Panc1 (cell line): ENCODE measurements around the gene SLC51B. TPM values are rescaled to one million over a fixed set of nuclear protein-coding genes. Genes with fewer than 3 reads are reported as not detected.

ENCODE experiments used
- ATAC-seq: fragments of 200-7000 bp; cut with Tn5 transposase; 2 replicates; pipeline ENCODE4 v1.9.1; 2020; ENCODE audit warnings: mild to moderate bottlenecking, moderate library complexity
- BruUV-seq: library from RNA; stranded (reverse); fragments of 400-500 nt; replicated peaks from 2 replicates; lab custom pipeline; 2021; lab: Mats Ljungman, UMichigan
- CTCF ChIA-PET: fragments of 300-600 bp; sonication (Branson Sonifier 250); formaldehyde crosslinking; loops from one replicate; lab custom pipeline; 2022; ENCODE audit warnings: antibody characterized with exemption; lab: Charles Lee
- POLR2A ChIA-PET: fragments of 300-600 bp; sonication (Branson Sonifier 250); formaldehyde crosslinking; loops from one replicate; lab custom pipeline; 2022; ENCODE audit warnings: antibody characterized with exemption; lab: Charles Lee
- DNase-seq: peaks from one replicate; pipeline ENCODE4 v3.0.0-alpha.2; 2010; ENCODE audit warnings: low read depth, low spot score
- H3K27ac ChIP-seq: 2 replicates; pipeline ENCODE4 v1.5.1; 2011; ENCODE audit warnings: mild to moderate bottlenecking, low read length, inconsistent platforms
- H3K27me3 ChIP-seq: fragments of 200-500 bp; sonication (Bioruptor generic); 2 replicates; pipeline ENCODE4 v1.6.0; 2014; ENCODE audit warnings: low read length, inconsistent platforms; ENCODE audit not compliant: control insufficient read depth, insufficient read depth
- H3K36me3 ChIP-seq: fragments of 200-500 bp; sonication (Bioruptor generic); 2 replicates; pipeline ENCODE4 v1.5.1; 2014; ENCODE audit warnings: inconsistent platforms, mild to moderate bottlenecking, low read length, moderate library complexity; ENCODE audit not compliant: control insufficient read depth, insufficient read depth
- H3K4me1 ChIP-seq: 2 replicates; pipeline ENCODE4 v1.5.1; 2011; ENCODE audit warnings: inconsistent platforms, mild to moderate bottlenecking, low read length, moderate library complexity; ENCODE audit not compliant: control insufficient read depth, insufficient read depth
- H3K4me3 ChIP-seq, 2 experiments: 2 replicates each; pipeline ENCODE4 v1.5.1; 2011 to 2012; ENCODE audit warnings: low read depth in 2 of 2, low read length in 2 of 2, mild to moderate bottlenecking in 2 of 2, inconsistent platforms in 1 of 2, moderate library complexity in 1 of 2
- H3K9me3 ChIP-seq: fragments of 200-500 bp; sonication (Bioruptor generic); 2 replicates; pipeline ENCODE4 v1.5.1; 2014; ENCODE audit warnings: low read depth, mild to moderate bottlenecking, inconsistent platforms, low read length, moderate library complexity; ENCODE audit not compliant: control insufficient read depth, insufficient read depth
- CTCF ChIP-seq: fragments of 450-650 bp; IDR thresholded peaks from 2 replicates; pipeline ENCODE4 v1.5.1; 2017; ENCODE audit warnings: mild to moderate bottlenecking
- POLR2AphosphoS5 ChIP-seq: IDR thresholded peaks from 2 replicates; pipeline ENCODE4 v1.6.1; 2012; ENCODE audit warnings: mild to moderate bottlenecking, low read depth, low read length, moderate library complexity
- SIN3A ChIP-seq: IDR thresholded peaks from 2 replicates; pipeline ENCODE4 v1.6.1; 2012; ENCODE audit warnings: low read depth, mild to moderate bottlenecking, low read length, moderate library complexity, borderline replicate concordance; ENCODE audit not compliant: insufficient read depth
- TCF7L2 ChIP-seq: IDR thresholded peaks from 2 replicates; pipeline ENCODE4 v1.6.1; 2011; ENCODE audit warnings: mild to moderate bottlenecking, low read depth, low read length, inconsistent platforms
- in situ Hi-C: cut with HindIII; loops from 2 replicates; pipeline ENCODE4 v1.10.0; 2016; ENCODE audit warnings: low sequenced_read_pairs, low pct_unique_long_range_greater_than_20kb
- intact Hi-C: fragments of 100-400 bp; cut with micrococcal nuclease; formaldehyde crosslinking; loops from one replicate; pipeline ENCODE4 v1.10.0; 2022; ENCODE audit not compliant: unreplicated experiment
- total RNA-seq: library from RNA; stranded (reverse); gene quantifications from one replicate; pipeline ENCODE4 v1.2.1, GENCODE V29; 2021; ENCODE audit not compliant: unreplicated experiment
- TF ChIP-seq, protein P1 (sequence below), 2 experiments: IDR thresholded peaks; 2 replicates each; pipeline ENCODE4 v1.6.1; 2011 to 2012; ENCODE audit warnings: low read depth in 2 of 2, control low read depth in 1 of 2, low read length in 1 of 2, mild to moderate bottlenecking in 1 of 2, moderate library complexity in 1 of 2; ENCODE audit not compliant: insufficient read depth in 1 of 2

Gene SLC51B
- total RNA-seq, 1 experiment from 2014 or later, result 0.51 TPM

DNA sequence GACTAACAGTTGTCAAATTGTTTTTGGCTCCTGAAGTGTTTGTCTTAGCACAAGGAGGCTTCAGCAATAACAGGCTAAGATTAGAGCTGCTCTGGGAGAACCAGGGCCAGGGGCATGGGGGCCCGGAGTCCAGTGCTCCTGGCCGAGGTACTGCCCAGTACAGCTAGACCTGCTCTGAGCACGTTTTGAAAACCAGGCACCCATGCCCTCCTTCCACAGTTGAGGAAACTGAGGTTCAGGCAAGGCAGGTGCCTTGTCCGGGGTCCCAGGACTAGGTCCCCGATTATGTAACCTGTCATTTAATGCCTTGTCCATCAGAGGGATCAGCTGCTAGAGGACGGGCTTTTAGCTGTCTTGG, 50.5 kb downstream of the SLC51B start:
- POLR2A ChIA-PET, result no interaction called here
- in situ Hi-C loops, result no loop called here
- Histone ChIP-seq H3K27me3 (no peaks in the 10 kb centered on the region), H3K4me3 (no peak overlapping the region), H3K4me1 (no peaks in the 10 kb centered on the region), H3K9me3 (no peaks in the 10 kb centered on the region), H3K27ac (no peak overlapping the region), H3K36me3 (no peaks in the 10 kb centered on the region)
- TF ChIP-seq, protein P1, sequence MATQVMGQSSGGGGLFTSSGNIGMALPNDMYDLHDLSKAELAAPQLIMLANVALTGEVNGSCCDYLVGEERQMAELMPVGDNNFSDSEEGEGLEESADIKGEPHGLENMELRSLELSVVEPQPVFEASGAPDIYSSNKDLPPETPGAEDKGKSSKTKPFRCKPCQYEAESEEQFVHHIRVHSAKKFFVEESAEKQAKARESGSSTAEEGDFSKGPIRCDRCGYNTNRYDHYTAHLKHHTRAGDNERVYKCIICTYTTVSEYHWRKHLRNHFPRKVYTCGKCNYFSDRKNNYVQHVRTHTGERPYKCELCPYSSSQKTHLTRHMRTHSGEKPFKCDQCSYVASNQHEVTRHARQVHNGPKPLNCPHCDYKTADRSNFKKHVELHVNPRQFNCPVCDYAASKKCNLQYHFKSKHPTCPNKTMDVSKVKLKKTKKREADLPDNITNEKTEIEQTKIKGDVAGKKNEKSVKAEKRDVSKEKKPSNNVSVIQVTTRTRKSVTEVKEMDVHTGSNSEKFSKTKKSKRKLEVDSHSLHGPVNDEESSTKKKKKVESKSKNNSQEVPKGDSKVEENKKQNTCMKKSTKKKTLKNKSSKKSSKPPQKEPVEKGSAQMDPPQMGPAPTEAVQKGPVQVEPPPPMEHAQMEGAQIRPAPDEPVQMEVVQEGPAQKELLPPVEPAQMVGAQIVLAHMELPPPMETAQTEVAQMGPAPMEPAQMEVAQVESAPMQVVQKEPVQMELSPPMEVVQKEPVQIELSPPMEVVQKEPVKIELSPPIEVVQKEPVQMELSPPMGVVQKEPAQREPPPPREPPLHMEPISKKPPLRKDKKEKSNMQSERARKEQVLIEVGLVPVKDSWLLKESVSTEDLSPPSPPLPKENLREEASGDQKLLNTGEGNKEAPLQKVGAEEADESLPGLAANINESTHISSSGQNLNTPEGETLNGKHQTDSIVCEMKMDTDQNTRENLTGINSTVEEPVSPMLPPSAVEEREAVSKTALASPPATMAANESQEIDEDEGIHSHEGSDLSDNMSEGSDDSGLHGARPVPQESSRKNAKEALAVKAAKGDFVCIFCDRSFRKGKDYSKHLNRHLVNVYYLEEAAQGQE (IDR thresholded peaks at IDR 0.05; ENCODE audit: insufficient read depth in 1 of 2, low read depth in 2 of 2, low read length in 1 of 2), result no peak
- TF ChIP-seq CTCF (no peak), POLR2AphosphoS5 (no peak), SIN3A (no peak), TCF7L2 (no peak)
- CTCF ChIA-PET, result interaction anchor here (0.6 kb wide), 1 partner anchor 270 kb away, joined by 3 read pairs; no protein-coding TSS in a partner anchor
- intact Hi-C loops, result no loop called here
- ATAC-seq (no peak), DNase-seq (no peak)
- no TSS peak for BruUV-seq

DNA sequence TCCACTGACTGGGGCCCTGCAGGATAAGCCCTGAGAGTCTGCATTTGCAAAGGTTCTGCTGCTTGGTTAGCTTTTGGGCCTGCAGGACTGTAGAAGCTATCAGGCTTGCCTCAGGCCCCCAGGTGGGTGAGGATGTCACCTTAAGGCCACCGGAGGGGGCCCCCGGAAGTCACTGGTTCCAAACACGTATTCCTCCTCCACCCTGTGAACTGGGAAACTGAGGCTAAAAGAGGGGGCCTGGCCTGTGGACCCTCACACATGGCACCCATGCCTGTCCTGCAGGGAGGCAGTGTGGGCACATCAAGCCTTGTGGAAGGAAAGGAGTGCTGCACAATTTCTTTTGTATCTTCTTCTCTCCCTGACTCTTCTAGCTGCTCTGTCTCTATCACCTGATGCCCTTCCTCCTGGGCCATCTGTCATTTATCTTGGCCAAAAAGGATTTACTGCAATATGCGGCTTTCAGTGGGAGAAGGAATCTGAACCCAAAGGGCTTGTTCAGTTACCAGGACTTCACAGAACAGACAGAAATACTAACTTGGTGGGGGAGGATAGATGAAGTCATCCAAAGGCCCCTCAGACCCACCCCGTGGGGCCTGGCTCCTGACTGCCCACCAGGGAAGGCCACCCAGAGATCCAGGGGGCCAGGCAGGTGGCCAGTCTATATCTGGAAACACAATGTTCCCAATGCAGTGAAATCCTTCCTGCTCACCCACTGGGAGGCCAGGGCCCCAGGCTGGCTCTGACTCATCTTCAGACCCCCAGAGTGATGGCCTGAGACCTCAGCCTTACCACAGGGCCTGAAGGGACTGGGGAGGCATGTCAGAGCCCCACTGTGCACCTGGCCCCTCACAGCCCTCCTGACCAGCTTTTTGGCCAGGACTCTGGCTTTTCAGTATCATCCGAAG, 51.5 kb downstream of the SLC51B start:
- TF ChIP-seq SIN3A (no peak), CTCF (no peak), TCF7L2 (no peak), POLR2AphosphoS5 (no peak)
- TF ChIP-seq, protein P1 (IDR thresholded peaks at IDR 0.05; ENCODE audit: insufficient read depth in 1 of 2, low read depth in 2 of 2, low read length in 1 of 2), result no peak
- no peak for DNase-seq
- in situ Hi-C loops, result no loop called here

More for the DNA sequence above, 51.5 kb downstream of the SLC51B start:
- H3K27me3 ChIP-seq, result no peaks in the 10 kb centered on the region
- H3K4me1 ChIP-seq, result no peaks in the 10 kb centered on the region
- ChIA-PET POLR2A (no interaction called here), CTCF (interaction anchor here (0.6 kb wide), 1 partner anchor 271 kb away, joined by 3 read pairs; no protein-coding TSS in a partner anchor)
- H3K36me3 ChIP-seq, result no peaks in the 10 kb centered on the region
- BruUV-seq, result no TSS peak
- no peaks in the 10 kb centered on the region for H3K9me3 ChIP-seq
- intact Hi-C loops, result no loop called here
- H3K27ac ChIP-seq, result no peak overlapping the region
- no peak overlapping the region for H3K4me3 ChIP-seq
- no peak for ATAC-seq
